ENCODE results near the gene ERC1.

Gene ERC1

DNA sequence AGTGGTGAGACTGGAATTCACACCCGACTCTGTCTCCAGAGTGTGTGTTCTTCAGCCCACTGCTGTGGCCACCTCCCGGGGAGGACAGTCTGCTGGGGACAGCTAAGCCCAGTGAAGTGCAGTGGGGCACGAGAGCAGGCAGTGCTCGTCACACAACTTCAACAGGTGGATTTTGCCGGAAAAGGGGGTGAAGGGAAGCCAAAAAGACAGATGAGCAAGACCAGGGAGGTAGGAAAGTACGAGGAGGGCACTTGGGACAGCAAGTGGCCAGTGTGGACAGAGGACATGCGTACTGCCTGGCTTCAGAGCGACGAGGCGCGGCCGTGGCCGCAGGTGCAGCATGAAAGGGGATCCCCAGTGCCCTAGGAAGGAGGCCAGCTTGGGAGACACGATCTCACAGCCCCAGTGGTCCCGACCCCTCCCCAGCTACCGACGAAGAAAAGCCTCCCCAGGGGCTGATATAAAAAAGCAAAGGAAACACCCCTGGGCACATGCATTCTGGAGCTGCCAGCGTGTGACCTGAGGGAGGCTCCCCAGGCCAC is 507.2 kb downstream of the ERC1 start:
- no peak for DNase-seq

DNA sequence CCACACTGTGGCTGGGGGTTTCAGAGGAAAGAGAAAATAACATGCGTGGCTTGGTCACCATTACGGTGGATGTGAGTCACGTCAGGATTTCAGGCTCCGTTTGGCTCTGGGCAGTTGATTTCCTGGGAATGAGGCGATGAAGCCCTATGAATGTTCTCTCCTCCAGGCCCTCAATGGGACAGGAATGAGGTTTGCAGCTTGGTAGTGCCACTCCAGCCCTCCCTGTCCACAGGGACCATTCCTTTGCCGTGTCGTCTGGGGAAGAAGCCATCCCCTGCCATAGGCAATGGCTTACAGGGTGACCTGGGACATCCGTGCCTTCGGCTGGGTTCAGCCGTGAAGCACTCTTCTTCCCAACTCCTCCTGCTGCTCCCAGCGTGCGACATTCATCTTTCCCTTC is 508.3 kb downstream of the ERC1 start:
- no peak for DNase-seq

DNA sequence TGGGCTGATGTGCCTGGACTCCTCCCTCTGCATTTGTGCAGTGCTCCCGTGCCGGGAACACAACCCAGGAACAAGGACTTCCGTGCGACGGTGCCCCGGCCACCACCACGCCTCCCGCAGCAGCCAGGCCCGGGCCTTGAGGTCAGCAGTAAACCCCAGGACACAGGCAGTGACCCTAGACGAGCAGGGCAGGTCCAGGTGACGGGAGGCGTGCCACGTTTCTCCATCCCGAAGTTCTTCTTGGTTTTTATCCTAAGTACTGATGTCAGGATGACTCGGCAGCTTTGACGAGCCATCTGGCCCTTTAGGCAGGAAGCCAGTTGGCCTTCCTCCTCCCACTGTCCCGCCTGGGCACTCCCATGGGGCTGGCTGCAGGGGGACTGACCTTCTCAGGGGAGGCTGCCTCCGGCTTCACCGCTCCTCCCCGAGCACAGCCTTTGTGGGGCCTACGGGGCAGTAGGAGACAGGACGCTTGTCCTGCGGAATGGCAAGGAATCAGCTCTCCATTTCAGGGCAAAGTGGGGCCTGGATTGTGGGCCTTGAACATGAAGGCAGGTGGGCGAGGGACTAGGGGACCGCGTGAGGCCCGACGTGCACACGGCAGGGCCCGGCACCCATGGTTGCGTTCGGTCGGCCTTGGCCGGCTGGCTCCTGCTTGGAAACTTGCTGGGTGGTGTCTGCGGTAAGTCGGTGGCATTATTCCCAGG is 509.2 kb downstream of the ERC1 start:
- DNase-seq = no peak

DNA sequence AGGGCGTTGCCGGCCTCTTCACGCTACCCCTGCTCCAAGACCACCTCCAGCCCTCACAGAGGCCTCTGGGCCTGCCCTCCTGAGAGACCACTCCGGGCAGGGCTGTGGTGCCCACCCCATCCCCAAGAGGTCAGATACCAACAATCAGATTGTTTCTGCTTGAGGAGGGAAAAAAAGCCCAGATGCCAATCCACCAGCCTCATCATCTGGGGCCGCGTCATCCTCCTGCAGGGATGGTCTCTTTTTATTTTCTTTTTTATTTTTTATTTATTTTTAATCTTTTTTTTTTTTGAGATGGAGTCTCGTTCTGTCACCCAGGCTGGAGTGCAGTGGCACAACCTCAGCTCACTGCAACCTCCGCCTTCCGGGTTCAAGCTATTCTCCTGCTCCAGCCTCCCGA is 510.0 kb downstream of the ERC1 start:
- no peak for DNase-seq

DNA sequence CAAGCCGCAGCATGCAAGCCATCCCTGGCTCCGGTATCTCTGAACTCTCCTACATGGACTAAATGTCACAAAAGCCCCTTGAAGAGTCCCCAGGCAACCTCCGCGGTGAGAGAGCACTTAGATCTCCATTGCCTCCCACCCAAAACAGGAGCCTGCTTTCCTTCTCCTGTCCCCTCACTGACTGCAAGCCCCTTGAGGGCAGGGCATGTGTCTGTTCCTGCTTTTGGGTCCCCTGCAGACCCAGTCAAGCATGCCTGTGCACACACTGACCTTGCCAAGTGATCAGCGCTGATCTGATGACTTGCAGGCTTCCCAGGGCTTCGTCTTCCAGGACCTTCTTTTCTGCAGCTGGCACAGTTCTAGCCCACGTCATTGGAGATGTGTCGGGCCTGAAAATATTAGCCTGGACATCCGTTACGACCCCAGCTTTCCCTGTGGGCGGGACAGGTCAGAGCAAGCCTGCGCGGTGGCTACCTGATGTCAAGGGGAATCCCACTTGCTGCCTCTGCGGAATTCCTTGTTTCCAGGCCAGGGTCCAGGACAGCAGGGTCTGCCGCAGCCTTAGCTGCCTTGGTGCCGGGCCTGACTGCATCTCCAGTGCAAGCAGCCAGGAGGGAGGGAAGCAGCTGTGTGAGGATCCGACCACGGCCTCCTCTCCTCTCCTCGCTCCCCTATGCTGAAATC is 510.8 kb downstream of the ERC1 start:
- no peak for DNase-seq

- DNase-seq = no peak
These were observed 511.3 kb downstream of the ERC1 start for GRCh38 chr12:1502379-1502720.

GRCh38 chr12:1502831-1503230 is 511.8 kb downstream of the ERC1 start:
- DNase-seq = no peak

DNA sequence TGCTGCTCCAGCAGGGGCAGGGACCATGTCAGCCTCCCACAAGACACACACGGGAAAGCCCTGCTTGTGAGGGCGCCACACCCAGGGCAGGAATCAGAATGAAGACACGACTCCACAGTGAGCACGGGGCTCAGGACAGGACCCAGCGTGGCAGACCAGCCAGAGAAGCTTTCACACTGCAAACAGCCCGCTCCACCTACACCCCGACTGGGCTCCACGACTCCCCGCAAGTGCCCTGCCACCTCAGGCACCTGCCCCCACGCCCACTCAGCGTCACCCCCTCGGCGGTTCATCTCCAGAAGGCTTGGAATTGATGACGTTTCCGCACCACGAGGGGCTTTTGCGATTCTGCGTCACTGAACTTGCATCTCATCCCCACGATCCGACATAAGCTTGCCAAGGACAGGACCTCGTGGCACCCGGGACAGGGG is 512.3 kb downstream of the ERC1 start:
- no peak for DNase-seq

DNA sequence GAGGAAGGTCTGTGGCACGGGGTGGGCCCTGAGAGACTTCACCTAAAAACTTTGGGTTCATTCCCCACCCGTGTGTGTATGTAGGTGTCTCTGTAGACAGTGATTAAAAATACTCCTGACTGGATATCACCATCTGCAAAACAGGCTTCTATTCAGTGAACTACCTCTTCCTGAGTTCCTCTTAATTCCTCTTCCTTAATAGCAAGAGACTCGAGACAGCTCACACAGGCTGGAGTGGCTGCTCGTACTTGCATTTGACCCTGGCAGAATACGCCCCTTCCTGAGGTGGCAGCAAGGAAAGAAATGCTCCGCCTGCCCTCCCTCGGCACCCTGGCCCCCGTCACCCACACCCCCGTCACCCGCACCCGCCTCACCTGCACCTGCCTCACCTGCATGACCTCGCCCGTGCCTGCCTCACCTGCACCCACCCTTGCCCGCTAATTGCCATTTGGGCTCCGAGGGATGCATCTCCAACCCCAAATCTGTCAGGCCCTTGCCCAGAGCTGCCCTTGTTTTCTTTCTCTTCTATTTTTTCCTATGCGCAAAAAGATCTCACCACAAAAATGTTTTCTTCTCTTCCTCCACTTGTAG is 513.4 kb downstream of the ERC1 start:
- no peak for DNase-seq

GRCh38 chr12:1504895-1505311 is 513.9 kb downstream of the ERC1 start:
- no peak for DNase-seq

DNA sequence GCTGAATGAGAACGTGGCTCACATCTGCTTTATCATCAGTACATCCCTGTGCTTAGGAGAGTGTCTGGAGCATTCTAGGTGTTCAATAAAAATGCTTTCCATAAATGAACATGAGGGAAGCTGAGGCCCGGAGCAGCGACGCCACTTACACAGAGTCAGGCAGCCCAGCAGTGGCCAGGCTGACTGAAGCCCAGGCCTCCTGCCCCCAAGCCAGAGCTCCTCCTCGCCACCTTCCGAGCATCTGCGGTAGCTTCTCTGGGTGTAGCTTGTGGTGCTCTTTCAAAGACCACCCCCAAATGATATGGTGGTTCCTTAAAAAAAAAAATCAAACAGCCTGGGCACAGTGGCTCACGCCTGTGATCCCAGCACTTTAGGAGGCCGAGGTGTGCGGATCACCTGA is 514.6 kb downstream of the ERC1 start:
- no peak for DNase-seq

DNA sequence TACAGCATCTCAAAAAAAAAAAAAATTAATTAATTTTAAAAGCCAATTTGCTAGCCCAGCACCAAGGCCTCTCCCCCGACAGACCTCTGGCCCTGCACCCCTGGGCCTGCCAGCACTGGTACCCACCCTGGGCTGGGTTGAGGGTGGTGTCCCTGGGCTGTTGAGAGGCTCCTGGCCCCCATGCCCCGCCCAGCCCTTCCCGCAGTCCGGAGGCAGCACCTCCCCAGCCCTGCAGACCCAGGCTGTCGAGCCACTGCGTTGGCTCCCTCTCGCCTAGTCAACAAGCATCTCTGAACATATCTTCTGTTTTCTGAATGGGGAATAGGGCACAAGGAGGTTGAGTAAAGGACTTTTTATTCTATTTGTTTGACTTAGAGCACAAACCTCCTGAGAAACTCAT is 516.3 kb downstream of the ERC1 start:
- no peak for DNase-seq

DNA sequence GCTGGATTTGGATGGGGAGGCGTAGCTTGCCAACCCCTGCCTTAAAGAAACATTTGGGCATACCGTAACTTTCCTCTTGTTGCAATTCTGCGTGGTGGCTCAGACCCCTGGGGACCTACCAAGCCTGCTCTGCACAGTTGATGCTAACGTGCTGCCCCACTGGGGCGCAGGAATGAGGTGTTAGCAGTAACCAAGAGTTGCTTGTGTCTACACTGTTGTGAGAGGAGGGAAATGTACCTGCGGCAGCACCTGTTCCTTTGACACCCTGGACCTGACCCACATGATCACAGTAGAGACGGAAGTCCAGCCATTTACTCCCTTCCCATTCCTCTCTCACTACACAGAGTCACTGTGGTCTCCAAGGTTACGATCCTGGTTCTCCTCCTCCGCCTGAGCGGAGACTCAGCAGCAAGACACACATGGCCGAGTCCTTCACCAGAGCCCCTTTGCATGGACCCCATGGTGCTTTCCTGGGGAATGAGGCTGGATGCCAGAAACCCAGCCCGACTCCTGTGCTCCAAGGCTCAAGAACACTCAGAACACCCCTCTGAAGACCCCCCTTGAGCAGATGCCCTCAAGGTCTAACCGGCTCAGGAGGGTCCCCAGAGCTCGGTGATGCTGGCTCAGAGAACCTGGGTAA is 518.5 kb downstream of the ERC1 start:
- no peak for DNase-seq

GRCh38 chr12:1510056-1510812 is 519.2 kb downstream of the ERC1 start:
- DNase-seq = no peak

DNA sequence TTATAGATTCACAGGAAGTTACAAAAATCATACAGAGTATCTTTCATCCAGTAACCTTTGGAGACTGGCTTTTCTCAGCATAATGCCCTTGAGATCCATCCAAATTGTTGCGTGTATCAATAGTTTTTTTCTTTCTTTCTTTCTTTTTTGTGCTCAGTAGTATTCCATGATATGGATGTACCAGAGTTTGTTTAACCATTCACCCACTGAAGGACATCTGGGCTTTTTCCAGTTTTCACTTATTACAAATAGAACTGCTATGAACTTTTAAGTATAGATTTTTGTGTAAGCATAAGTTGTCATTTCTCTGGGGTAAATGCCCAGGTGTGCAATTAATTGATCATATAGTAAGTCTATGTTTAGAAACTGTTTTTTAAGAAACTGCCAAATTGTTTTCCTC is 524.0 kb downstream of the ERC1 start:
- no peak for DNase-seq

DNA sequence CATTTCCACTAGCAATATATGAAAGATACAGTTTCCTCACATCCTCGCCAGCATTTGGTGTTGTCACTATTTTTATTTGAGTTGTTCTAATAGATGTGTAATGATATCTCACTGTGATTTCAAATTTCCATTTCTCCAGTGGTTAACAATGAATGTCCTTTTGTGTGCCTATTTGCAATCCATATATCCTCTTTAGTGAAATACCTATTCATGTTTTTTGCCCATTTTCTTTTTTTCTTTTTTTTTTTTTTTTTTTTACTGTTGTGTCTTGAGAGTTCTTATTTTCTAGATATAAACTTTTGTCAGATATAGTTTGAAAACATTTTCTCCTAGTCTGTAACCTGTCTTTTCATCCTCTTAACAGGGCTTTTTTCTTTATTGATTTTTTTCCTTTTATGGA is 524.4 kb downstream of the ERC1 start:
- DNase-seq = no peak

- DNase-seq = no peak
These were observed 526.0 kb downstream of the ERC1 start for GRCh38 chr12:1517007-1517406.

DNA sequence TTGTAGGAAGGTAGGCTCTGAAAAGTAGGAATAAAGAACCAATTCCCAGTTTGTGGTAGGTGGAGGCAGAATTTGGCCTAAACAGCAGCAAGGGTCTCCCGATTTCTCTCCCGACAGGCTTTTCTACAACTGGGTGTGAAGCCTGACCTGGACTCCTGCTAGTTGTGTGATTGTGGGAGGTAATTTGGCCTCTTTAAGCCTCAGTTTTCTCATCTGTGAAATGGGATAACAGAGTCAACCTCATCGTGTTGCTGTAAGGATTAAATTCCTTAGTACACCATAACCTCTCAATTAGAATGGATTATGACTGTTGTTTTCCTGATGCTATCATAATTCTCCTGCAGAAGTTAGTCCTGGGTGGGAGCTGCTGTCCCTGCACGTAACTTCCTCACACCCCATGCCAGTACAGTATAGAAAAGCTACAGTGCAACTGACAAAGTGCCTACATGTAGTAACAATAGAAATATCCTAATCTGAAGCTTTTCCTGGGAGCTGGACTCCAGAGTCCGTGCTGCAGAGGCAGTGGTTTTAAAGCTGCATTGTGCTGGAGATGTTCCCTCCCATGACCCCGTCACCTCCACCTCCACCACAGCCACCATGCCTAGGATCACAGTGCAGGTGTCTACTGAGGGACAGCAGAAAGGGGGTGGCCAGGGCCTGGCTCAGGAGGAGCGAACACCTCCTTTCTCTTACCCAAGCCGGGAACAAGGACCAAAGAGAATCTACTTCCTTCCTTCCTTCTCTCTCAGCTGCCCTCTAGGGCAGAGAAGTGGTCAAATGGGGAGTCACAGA is 526.9 kb downstream of the ERC1 start:
- no peak for DNase-seq

- no peak for DNase-seq
These were observed 527.8 kb downstream of the ERC1 start for GRCh38 chr12:1518591-1519516.

GRCh38 chr12:1519642-1520041 is 528.6 kb downstream of the ERC1 start:
- no peak for DNase-seq

- no peak for DNase-seq
These were observed 532.0 kb downstream of the ERC1 start for GRCh38 chr12:1523046-1523445.
